HG03575 (cell line): ENCODE data around the gene SF3B6.

ENCODE experiments used
- ATAC-seq: cut with Tn5 transposase; IDR thresholded peaks from one replicate; pipeline ENCODE4 v1.9.1; 2021; ENCODE audit not compliant: unreplicated experiment, insufficient number of reproducible peaks, low FRiP score; ENCODE audit errors: extremely low read depth

SF3B6 gene

DNA sequence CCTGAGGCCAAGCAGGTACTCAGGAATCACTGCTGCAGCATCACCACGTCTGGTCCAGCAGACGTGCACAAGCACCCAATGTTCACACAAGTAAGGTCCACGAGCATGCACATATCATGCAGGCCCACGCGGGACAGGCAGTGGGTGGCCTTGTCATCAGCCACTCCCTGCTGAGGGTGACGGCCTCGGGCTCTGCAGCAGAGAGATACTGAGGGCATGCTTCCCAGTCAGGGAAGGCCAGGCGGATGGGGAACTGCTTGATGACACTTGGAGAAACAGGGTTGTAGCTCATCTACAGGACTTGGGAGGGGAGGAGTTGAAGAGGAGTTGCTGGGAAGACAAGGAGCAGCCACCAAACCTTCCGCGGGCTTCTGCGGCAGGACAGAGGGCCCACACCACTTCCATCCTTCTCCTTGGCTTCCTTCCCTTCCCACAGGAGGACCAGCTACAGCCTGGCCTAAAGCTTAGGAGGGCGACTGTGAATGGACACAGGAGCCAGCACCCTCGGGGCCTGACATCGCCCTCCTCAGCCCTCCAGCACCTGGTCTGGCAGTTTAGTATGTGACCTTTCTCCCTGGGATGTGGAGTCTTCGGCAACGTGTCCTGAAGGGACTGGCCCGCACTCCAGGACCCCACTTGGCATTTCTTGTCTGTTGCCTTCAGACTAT lies 51.0 kb downstream of the SF3B6 start:
- no peak for ATAC-seq

GRCh38 chr2:24024018-24024417 lies 52.1 kb downstream of the SF3B6 start:
- no peak for ATAC-seq

DNA sequence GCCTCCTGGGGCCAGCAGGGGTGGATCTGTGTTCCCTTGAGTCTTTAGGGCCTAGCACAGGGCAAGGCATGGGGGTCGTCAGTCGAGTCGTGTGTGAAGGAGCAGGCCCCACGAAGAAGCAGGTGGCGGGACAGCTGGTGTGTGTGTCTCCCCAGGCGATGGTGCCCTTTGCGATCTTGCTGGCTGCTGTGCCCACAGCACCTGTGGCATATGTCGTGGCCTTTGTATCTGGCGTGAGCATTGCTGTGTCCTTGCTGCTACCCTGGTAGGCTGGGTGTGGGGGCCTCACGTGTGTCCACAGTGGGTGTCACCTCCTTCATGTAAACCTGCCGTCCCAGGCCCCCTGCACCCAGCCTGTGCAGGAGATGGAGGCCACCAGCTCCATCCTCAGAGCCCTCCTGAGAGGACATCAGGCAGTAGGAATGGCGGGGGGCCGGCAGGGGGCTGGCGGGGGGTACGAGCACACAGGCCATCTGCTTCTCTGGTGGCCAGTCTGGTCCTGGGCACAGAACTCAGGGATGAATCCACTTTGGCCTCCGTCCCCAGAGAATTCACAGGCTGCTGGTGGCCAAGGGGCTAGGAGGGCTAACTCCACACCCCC lies 53.1 kb downstream of the SF3B6 start:
- ATAC-seq, result no peak

DNA sequence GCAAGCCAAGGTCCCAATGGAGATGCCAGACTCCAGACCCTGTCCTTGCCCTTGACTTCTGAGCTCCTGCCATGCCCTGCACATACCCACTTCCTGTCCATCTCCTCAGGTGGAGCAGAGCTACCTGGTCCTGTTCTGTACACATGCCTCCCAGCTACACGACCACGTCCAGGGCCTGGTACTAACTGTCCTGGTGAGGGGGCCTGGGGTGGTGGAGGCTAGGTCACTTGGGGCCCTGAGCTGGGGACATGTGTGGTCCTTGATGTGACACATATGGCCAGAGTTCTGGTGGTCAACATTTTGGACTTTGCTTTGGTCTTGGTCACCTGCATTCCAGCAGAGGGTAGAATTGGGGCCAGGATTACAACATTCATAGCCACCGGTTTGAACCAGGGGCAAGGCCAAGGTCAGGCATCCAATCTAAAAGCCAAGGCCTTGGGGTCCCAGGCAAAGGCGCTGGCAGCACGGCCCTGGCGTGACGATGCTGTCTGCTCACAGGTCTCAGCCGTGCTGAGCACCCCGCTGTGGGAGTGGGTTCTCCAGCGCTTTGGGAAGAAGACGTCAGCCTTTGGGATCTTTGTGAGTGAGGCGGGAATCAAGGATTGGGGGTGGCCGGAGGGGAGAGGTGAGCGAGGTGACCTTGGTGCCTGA lies 53.7 kb downstream of the SF3B6 start:
- no peak for ATAC-seq

- no peak for ATAC-seq
These were observed 54.8 kb downstream of the SF3B6 start for GRCh38 chr2:24021122-24021998.

DNA sequence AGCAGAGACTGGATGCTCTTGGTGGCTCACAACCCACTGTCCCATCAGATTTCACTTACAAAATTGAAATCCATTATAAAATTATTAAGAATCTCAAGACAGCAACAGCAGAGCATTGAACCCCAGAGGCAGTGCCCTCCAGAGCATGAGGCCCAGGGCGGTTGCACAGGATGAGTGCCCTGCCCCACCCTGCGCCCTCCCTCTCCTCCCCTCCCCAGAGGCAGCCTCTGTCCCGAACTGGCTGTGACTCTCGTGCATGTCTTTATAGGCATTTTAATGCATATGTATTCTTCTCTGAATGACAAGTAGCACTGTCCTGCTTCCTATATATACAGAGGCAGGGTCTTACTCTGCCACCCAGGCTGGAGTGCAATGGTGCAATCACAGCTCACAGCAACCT lies 55.9 kb downstream of the SF3B6 start:
- ATAC-seq, result no peak

- ATAC-seq, result no peak
These were observed 56.4 kb downstream of the SF3B6 start for GRCh38 chr2:24019729-24020128.

DNA sequence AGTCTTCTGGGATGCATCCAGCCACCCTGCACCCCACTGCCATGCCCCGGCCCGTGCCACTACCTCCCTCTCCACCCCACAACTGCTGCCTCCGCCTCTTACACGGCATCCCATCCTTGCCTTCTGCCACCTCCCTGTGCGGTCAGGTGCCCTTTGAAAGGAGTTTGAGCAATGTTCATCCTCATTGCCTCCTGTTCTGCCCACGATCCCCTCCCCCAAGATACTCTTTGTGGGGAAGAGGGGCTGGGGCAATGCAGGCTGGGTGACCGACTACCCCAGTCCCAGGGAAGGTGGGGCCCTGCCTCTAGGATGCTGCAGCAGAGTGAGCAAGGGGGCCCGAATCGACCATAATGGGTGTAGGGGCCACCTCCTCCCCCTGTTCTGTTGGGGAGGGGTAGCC lies 57.9 kb downstream of the SF3B6 start:
- ATAC-seq, result no peak

DNA sequence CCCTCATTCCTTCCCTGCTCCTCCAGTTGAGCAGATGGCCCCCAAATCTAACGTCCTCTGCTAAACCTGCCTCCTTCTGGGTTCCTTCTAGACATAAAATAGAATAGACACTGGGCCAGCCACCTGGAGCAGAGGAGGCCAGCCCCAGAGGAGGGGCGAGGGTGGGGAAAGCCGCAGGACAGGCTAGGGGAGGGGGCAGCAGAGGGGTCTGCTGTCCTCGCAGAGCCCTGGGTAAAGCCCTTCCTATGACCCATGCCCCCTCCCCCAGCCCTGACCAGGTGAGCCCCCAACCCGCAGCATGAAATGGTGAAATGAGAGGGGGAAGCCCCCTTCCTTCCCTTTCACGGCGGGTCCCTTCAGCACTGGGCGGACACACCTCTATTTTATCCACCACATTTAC lies 58.4 kb downstream of the SF3B6 start:
- ATAC-seq, result no peak
